Suprapubic skin (tissue), 4 donors: ENCODE data around the gene ADAMTS12.
"Not testable (repeated sequence)": the region's sequence is repeated elsewhere in the genome, so short reads cannot be mapped to it uniquely, and the experiment has no call there.

ENCODE experiments used
- CTCF ChIP-seq, 2 donors: fragments of 200-600 bp in 1 of 2; fragments of 450-650 bp in 1 of 2; sonication (generic) in 1 of 2; IDR thresholded peaks; one replicate each; pipeline ENCODE4 v1.5.1; 2016 to 2019; ENCODE audit warnings: antibody characterized with exemption in 2 of 2, mild to moderate bottlenecking in 1 of 2, moderate library complexity in 1 of 2
- EP300 ChIP-seq: sonication (generic); formaldehyde crosslinking; IDR thresholded peaks from one replicate; pipeline ENCODE4 v1.6.1; 2017; ENCODE audit warnings: antibody characterized with exemption
- POLR2A ChIP-seq, 2 donors: fragments of 450-650 bp; IDR thresholded peaks; one replicate each; pipeline ENCODE4 v1.6.1; 2017; ENCODE audit warnings: antibody characterized with exemption in 2 of 2, mild to moderate bottlenecking in 2 of 2, moderate library complexity in 2 of 2
- POLR2AphosphoS5 ChIP-seq, 3 donors: sonication (generic); formaldehyde crosslinking; IDR thresholded peaks; one replicate each; pipeline ENCODE4 v1.6.1; 2017; ENCODE audit warnings: antibody characterized with exemption in 3 of 3

GRCh38 chr5:33539790-33540189 lies 352.0 kb downstream of the ADAMTS12 start:
- TF ChIP-seq CTCF (IDR thresholded peaks at IDR 0.05); POLR2A (IDR thresholded peaks at IDR 0.05); POLR2AphosphoS5 (IDR thresholded peaks at IDR 0.05); EP300: not testable (repeated sequence)
